GM12878 (cell line): ENCODE measurements around the gene WRAP73. TPM values are rescaled to one million over a fixed set of nuclear protein-coding genes. Genes with fewer than 3 reads are reported as not detected.

ENCODE experiments used
- ATAC-seq: fragments of 200-7000 bp; cut with Tn5 transposase; 3 replicates; pipeline ENCODE4 v1.9.1; 2020; ENCODE audit warnings: mild to moderate bottlenecking, moderate library complexity
- BruUV-seq: library from RNA; stranded (reverse); fragments of 400-500 nt; replicated peaks from 2 replicates; lab custom pipeline; 2021; lab: Mats Ljungman, UMichigan
- CTCF ChIA-PET: fragments of 300-600 bp; sonication (Branson Sonifier 250); formaldehyde crosslinking; extraction: SDS; loops from one replicate; lab custom pipeline; 2021; ENCODE audit warnings: inconsistent platforms; lab: Yijun Ruan, JAX
- POLR2A ChIA-PET: fragments of 350-600 bp; formaldehyde crosslinking; extraction: SDS; loops from one replicate; lab custom pipeline; 2021; ENCODE audit warnings: inconsistent platforms; lab: Charles Lee
- RAD21 ChIA-PET: fragments of 300-600 bp; sonication (Branson Sonifier 250); formaldehyde crosslinking; loops from one replicate; lab custom pipeline; 2023; ENCODE audit warnings: antibody characterized with exemption; ENCODE audit not compliant: unreplicated experiment; lab: Charles Lee
- SMC1A ChIA-PET: fragments of 300-600 bp; sonication (Branson Sonifier 250); formaldehyde crosslinking; loops from one replicate; lab custom pipeline; 2023; ENCODE audit not compliant: unreplicated experiment, uncharacterized antibody; lab: Charles Lee
- DNase-seq: peaks from one replicate; pipeline ENCODE4 v3.0.0-alpha.2; 2011; ENCODE audit warnings: low read depth, low spot score
- FAIRE-seq: peaks from 3 replicates; lab custom pipeline; 2011; peaks lifted over from hg19 to GRCh38; lab: Jason Lieb, UNC
- H2AFZ ChIP-seq: 2 replicates; pipeline ENCODE4 v1.6.0; 2011; ENCODE audit warnings: low read depth, low read length, control low read depth; ENCODE audit not compliant: control insufficient read depth
- H3K27ac ChIP-seq: 2 replicates; pipeline ENCODE4 v1.5.1; 2011; ENCODE audit warnings: control low read depth; ENCODE audit not compliant: control insufficient read depth, insufficient read depth
- H3K27me3 ChIP-seq, 2 experiments: replicated peaks in 1 of 2; 2 replicates each; pipeline versions ENCODE4 v1.6.0 to v1.6.1; 2011; ENCODE audit warnings: low read length in 1 of 2; ENCODE audit not compliant: control insufficient read depth in 2 of 2, insufficient read depth in 2 of 2
- H3K36me3 ChIP-seq, 2 experiments: 2 replicates each; pipeline ENCODE4 v1.5.1; 2011; ENCODE audit warnings: low read length in 1 of 2; ENCODE audit not compliant: control insufficient read depth in 2 of 2, insufficient read depth in 2 of 2
- H3K4me1 ChIP-seq: 2 replicates; pipeline ENCODE4 v1.6.1; 2011; ENCODE audit warnings: mild to moderate bottlenecking, low read length, moderate library complexity, mixed read lengths; ENCODE audit not compliant: control insufficient read depth, insufficient read depth
- H3K4me2 ChIP-seq: 2 replicates; pipeline ENCODE4 v1.6.0; 2011; ENCODE audit warnings: control low read depth; ENCODE audit not compliant: control insufficient read depth, insufficient read depth
- H3K4me3 ChIP-seq: fragments of 200-600 bp; sonication (generic); 2 replicates; pipeline ENCODE4 v1.5.1; 2016
- H3K79me2 ChIP-seq: 2 replicates; pipeline ENCODE4 v1.6.0; 2011; ENCODE audit warnings: low read length; ENCODE audit not compliant: control insufficient read depth, insufficient read depth
- H3K9ac ChIP-seq: 2 replicates; pipeline ENCODE4 v1.8.0; 2011; ENCODE audit warnings: low read length, control low read depth, mixed read lengths; ENCODE audit not compliant: control insufficient read depth, insufficient read depth
- H3K9me3 ChIP-seq: replicated peaks from 3 replicates; pipeline ENCODE4 v1.5.1; 2011; ENCODE audit warnings: mild to moderate bottlenecking, low read length; ENCODE audit not compliant: control insufficient read depth, insufficient read depth
- H4K20me1 ChIP-seq: 2 replicates; pipeline ENCODE4 v1.6.0; 2011; ENCODE audit not compliant: control insufficient read depth, insufficient read depth
- BCL3 ChIP-seq: IDR thresholded peaks from 2 replicates; pipeline ENCODE4 v1.6.1; 2011; ENCODE audit warnings: borderline replicate concordance, low read depth, mild to moderate bottlenecking, moderate library complexity, low read length; ENCODE audit not compliant: insufficient read depth, poor library complexity, severe bottlenecking
- CBX3 ChIP-seq: fragments of 200-600 bp; sonication (generic); IDR thresholded peaks from 2 replicates; pipeline ENCODE4 v1.6.1; 2016; ENCODE audit warnings: low read depth, borderline replicate concordance
- GATAD2B ChIP-seq: fragments of 450-650 bp; conservative IDR thresholded peaks from 2 replicates; pipeline ENCODE4 v1.6.1; 2017; ENCODE audit warnings: low read depth, mild to moderate bottlenecking, moderate library complexity
- KDM1A ChIP-seq: fragments of 200-600 bp; sonication (generic); IDR thresholded peaks from 2 replicates; pipeline ENCODE4 v1.6.1; 2016; ENCODE audit warnings: borderline replicate concordance
- ZBED1 ChIP-seq: IDR thresholded peaks from 2 replicates; pipeline ENCODE4 v1.6.1; 2016; ENCODE audit warnings: borderline replicate concordance
- ZNF622 ChIP-seq: fragments of 450-650 bp; IDR thresholded peaks from 2 replicates; pipeline ENCODE4 v1.6.1; 2017; ENCODE audit warnings: mild to moderate bottlenecking, inconsistent platforms
- WGBS: methylation state at CpG from one replicate; pipeline ENCODE4 v1.1.6; 2016; ENCODE audit warnings: low lambda C conversion rate; ENCODE audit not compliant: insufficient replicate concordance, insufficient coverage; ENCODE audit errors: missing lambda C conversion rate; 5-methylcytosine and 5-hydroxymethylcytosine counted together
- in situ Hi-C: fragments of 300-500 bp; cut with MboI; formaldehyde crosslinking; loops from 9 replicates; pipeline ENCODE4 v1.14.3; 2018; ENCODE audit warnings: mixed read lengths
- intact Hi-C: fragments of 100-400 bp; cut with micrococcal nuclease; formaldehyde crosslinking; loops from one replicate; pipeline ENCODE4 v1.14.2; 2022; ENCODE audit not compliant: unreplicated experiment
- polyA plus RNA-seq, 11 experiments: library from polyadenylated mRNA; depleted of rRNA in 4 of 11; unstranded in 6 of 11; stranded (reverse) in 5 of 11; fragments of >200 nt; fragmentation: Nextera tagmentation in 4 of 11; fragmentation: Illumina TruSeq in 1 of 11; extraction: Ambion mirVana in 4 of 11; extraction: Trizol in 1 of 11; gene quantifications; 1 replicate in 1 of 11; 2 replicates in 10 of 11; pipeline versions ENCODE4 v1.2.1 to v1.2.3, GENCODE V29; 2011 to 2016; ENCODE audit warnings: inconsistent platforms in 2 of 11, missing spikeins in 2 of 11, low read depth in 1 of 11
- total RNA-seq, 4 experiments: library from RNA; depleted of rRNA in 3 of 4; stranded (reverse); fragments of >200 nt in 3 of 4; fragmentation: Illumina TruSeq in 1 of 4; extraction: Trizol in 1 of 4; gene quantifications; 2 replicates each; pipeline versions ENCODE4 v1.2.1 to v1.2.3, GENCODE V29; 2013 to 2021

The WRAP73 gene
- total and polyA plus RNA-seq, 10 of the 15 experiments (the other 5 are each of a cell fraction or from before 2014, with no cell fraction given) = 3.2 to 65.8 (median 48.0) TPM

DNA sequence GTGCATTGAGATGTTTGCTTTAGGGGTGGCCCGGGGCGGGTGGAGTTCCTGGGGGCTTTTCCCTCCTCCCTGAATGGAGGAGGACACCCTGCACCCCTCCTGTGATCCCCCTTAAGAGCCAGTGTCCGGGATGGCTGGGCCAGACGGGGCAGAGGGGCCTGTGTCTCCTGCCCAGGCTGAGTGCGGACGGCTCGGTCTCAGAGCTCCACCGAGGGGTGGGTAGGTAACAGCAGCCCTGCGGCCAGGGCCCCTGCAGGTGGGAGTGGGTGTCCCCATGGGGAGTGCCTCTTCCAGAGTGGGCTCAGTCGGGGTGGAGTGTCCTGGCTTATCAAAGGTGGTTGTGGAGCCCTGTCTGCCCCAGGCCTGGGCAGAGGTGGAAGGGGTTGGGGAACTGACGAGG is 25.5 kb upstream of the WRAP73 start:
- no peak for DNase-seq
- H3K4me3 ChIP-seq = no peak overlapping the region
- WGBS = 90% methylated on average over 11 of the region's 11 CpGs
- CTCF ChIA-PET = interaction anchor here (3.4 to 3.8 kb wide), 3 partner anchors 10 to 27 kb away, joined by 13 to 63 read pairs (median 36); partner anchors contain the start of genes TP73 and WRAP73
- peak overlapping the region; percentile 39; the same call in 1 of the 2 replicates for H3K4me2 ChIP-seq
- POLR2A ChIA-PET = interaction anchor here (3.7 to 3.9 kb wide), 2 partner anchors 10 to 20 kb away, joined by 49 to 71 read pairs; no protein-coding TSS in a partner anchor
- H3K4me1 ChIP-seq = peaks cover 89% of the 10 kb centered on the region
- no peaks in the 10 kb centered on the region; the same call in 1 of the 2 replicates for H4K20me1 ChIP-seq
- intact Hi-C loops (no loop called here), in situ Hi-C loops (no loop called here)
- H3K79me2 ChIP-seq = peaks cover 82% of the 10 kb centered on the region
- peaks cover 0 to 6% of the 10 kb centered on the region in 2 experiments; a peak in 2 of 4 replicates for H3K36me3 ChIP-seq
- H3K27ac ChIP-seq = peak overlapping the region; percentile 89
- SMC1A ChIA-PET = interaction anchor here (3.2 kb wide), 1 partner anchor 22 kb away, joined by 53 read pairs; the partner anchor contains the start of genes TP73 and WRAP73
- BruUV-seq = no TSS peak
- H2AFZ ChIP-seq = no peak overlapping the region
- H3K9me3 ChIP-seq = no peaks in the 10 kb centered on the region
- no peaks in the 10 kb centered on the region for H3K27me3 ChIP-seq
- TF ChIP-seq GATAD2B (peak; percentile 41; the same call in 1 of the 2 replicates), ZBED1 (no peak), BCL3 (no peak), KDM1A (no peak), CBX3 (no peak), ZNF622 (no peak)
- H3K9ac ChIP-seq = no peak overlapping the region
- ATAC-seq = no peak
- RAD21 ChIA-PET = interaction anchor here (3.8 kb wide), 2 partner anchors 9 to 21 kb away, joined by 78 to 80 read pairs; partner anchors contain the start of gene TP73
- no peak for FAIRE-seq
